Skin epidermis (tissue), 12 donors: ENCODE results near the gene GABRR1.
"Not testable (repeated sequence)": the region's sequence is repeated elsewhere in the genome, so short reads cannot be mapped to it uniquely, and the experiment has no call there.

Experiments
- H3K27ac ChIP-seq, 21 experiments: fragments of 200-600 bp; sonication (generic) in 11 of 21; one replicate each; pipeline ENCODE4 v1.5.0; 2020; ENCODE audit warnings: mild to moderate bottlenecking in 3 of 21, inconsistent platforms in 2 of 21, moderate library complexity in 2 of 21
- H3K4me3 ChIP-seq, 7 experiments: fragments of 200-600 bp; sonication (generic) in 2 of 7; one replicate each; pipeline ENCODE4 v1.5.0; 2020; ENCODE audit warnings: inconsistent platforms in 2 of 7, mild to moderate bottlenecking in 2 of 7, moderate library complexity in 1 of 7

Gene GABRR1

GRCh38 chr6:89128256-89128671, 88.9 kb downstream of the GABRR1 start:
- H3K27ac ChIP-seq, H3K4me3 ChIP-seq: not testable (repeated sequence)
